Activated CD8-positive, alpha-beta memory T cell treated with anti-CD3 and anti-CD28 coated beads, Interleukin-2, amount 50 U/mL, for 4 hours (primary cell): ENCODE results near the gene INTS2.
"Not testable (repeated sequence)": the region's sequence is repeated elsewhere in the genome, so short reads cannot be mapped to it uniquely, and the experiment has no call there.

Experiments
- DNase-seq: peaks from one replicate; pipeline ENCODE4 v3.0.0-alpha.2; 2020

Gene INTS2

GRCh38 chr17:61895391-61895790 is 32.4 kb downstream of the INTS2 start:
- DNase-seq: no peak

DNA sequence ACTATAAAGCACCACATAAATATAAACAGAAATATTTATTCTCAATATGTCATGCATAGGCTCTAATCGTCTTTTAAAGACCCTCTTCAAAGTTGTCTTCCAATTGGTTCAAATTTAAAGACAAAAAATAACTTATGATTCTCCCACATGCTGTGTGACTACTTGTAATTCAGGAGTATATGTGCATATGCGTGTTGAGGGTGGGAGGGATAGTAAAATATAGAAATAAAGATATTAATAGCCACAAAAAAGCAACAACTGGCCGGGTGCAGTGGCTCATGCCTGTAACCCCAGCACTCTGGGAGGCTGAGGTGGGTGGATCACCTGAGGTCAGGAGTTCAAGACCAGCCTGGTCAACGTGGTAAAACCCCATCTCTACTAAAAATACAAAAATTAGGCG is 33.5 kb downstream of the INTS2 start:
- not testable (repeated sequence) for DNase-seq

DNA sequence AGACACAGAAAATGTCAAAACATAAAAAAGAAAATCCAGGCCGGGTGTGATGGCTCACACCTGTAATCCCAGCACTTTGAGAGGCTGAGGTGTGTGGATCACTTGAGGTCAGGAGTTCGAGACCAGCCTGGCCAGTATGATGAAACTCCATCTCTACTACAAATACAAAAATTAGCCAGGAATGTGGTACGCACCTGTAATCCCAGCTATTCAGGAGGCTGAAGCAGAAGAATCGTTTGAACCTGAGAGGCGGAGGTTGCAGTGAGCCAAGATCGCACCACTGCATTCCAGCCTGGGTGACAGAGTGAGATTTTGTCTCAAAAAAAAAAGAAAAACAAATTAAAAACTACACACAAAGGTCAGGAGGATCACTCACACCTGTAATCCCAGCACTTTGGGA is 40.0 kb downstream of the INTS2 start:
- not testable (repeated sequence) for DNase-seq

DNA sequence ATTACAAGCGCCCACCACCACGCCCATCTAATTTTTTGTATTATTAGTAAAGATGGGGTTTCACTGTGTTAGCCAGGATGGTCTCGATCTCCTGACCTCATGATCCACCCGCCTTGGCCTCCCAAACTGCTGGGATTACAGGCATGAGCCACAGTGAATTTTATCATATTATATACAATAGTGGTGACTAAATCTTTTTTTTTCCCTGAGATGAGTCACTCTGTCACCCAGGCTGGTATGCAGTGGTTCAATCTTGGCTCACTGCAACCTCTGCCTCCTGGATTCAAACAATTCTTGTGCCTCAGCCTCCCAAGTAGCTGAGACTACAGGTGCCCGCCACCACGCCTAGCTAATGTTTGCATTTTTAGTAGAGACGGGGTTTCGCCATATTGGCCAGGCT is 41.9 kb downstream of the INTS2 start:
- DNase-seq: not testable (repeated sequence)

DNA sequence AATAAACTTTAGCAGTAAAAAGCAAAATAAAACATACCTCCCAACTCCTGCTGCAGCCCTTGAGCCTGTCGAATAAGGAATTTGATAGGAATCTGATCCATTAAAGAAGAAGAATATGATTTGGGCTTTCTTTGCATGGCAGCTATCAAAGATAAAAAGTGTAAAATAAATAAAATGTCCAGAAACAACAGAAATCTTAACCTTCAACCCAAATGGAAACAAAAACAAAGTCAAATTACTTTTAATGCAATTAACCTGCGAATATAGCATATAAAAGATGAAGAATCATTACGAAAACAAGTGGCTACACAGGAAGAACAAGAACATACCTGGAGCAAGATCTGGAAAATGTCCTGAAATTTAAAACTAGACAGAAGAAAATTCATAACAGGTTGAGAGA is 42.9 kb downstream of the INTS2 start:
- no peak for DNase-seq

GRCh38 chr17:61880589-61881102 is 47.1 kb downstream of the INTS2 start:
- DNase-seq: no peak

DNA sequence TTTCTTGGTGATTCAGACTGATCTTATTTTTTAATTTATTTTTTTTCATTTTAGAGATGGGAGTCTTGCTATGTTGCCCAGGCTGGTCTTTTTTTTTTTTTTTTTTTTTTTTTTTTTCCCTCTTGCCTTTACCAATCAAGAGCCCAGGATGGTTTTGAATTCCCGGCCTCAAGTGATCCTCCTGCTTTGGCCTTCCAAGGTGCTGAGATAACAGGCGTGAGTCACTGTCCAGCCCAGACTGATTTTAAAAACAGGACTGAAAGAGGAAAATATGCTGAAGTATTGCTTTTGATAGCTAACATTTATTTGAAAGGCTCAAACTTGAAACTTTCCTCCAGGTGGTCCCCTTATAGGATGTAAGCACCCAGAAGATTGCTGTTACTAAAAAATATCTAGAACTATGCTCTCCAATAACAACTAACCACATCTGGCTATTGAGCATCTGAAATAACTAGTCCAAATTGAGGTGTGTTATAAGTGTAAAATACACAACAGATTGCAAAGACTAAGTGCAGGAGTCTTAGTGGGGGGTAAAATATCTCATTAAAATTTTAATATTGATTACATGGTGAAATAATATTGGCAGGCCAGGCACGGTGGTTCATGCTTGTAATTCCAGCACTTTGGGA is 48.7 kb downstream of the INTS2 start:
- DNase-seq: no peak

- DNase-seq: no peak
Observed at GRCh38 chr17:61878520-61878919, 49.3 kb downstream of the INTS2 start.

- no peak for DNase-seq
Observed at GRCh38 chr17:61877837-61878236, 49.9 kb downstream of the INTS2 start.

- DNase-seq: no peak
Observed at GRCh38 chr17:61875804-61876203, 52.0 kb downstream of the INTS2 start.

DNA sequence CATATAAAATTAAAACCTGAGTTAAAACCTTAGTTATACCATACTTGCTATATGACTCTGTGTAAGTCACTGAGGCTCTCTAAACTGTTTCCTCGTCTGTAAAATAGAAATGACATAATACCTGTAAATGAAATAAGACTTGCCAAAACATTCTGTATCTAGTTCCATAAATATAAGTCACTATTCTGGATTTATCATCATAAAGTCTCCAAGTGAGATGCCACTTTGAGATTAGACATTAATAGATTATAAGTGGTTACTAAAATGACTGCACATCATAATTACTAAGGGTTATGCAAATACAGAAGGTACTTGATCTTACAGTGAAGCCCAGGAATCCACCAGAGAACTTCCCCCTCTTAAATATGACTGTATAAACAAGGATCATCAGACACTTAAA is 52.5 kb downstream of the INTS2 start:
- DNase-seq: no peak

- DNase-seq: no peak
Observed at GRCh38 chr17:61874075-61874474, 53.7 kb downstream of the INTS2 start.

- no peak for DNase-seq
Observed at GRCh38 chr17:61872099-61872498, 55.7 kb downstream of the INTS2 start.

DNA sequence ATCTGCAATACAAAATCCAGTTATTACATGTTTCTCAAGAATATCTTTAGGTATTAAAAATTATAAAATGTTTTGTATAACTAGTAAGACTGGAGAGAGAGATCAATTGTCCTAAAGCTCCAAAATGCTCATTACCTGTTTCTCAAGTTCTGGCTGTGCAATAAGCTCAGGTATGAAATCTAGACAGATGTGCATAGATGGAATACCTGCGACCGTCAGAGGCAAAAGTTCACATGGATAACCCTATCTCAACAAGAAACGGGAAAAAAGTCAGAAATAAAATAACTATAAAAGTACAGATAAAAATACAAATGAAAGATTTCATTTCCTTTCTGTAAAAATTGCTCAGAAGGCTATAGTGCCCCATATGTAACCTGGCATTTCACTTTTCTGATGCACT is 58.6 kb downstream of the INTS2 start:
- DNase-seq: no peak

DNA sequence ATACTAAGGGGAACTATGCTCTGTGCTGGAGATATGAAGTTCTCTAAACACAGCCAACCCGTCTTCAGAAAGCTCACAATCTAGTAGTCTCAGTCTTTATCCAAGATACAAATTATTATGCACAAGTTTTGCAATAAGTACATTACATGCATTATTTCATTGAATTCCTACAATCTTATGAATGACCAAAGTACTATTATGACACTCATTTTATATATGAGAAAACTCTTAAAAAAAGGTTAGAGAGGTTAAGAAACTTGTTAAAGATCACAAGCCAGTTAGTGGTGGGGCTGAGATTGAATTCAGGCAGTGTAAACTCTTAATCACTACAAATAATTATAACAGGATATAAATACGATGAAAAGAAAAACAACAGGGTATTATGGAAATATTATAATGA is 59.7 kb downstream of the INTS2 start:
- no peak for DNase-seq

DNA sequence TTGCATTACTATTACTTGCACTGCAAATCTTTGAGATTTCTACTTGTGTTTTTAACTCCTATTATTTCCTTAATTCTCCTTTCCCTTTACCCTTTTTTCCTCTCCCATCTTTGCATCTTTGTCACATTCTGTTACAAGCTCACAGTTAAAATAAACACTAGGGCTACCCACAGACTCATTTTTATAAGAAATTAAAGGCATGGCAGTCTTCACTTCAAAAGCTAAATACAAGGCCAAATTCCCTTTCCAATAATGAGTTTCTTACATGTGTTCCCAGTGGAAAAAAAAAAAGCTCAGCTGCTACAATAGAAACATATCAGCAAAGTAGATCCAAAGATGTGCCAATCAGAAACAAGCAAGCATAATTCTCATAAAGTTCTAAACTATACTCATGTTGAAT is 60.7 kb downstream of the INTS2 start:
- DNase-seq: no peak

GRCh38 chr17:61863801-61864126 is 64.0 kb downstream of the INTS2 start:
- DNase-seq: no peak

DNA sequence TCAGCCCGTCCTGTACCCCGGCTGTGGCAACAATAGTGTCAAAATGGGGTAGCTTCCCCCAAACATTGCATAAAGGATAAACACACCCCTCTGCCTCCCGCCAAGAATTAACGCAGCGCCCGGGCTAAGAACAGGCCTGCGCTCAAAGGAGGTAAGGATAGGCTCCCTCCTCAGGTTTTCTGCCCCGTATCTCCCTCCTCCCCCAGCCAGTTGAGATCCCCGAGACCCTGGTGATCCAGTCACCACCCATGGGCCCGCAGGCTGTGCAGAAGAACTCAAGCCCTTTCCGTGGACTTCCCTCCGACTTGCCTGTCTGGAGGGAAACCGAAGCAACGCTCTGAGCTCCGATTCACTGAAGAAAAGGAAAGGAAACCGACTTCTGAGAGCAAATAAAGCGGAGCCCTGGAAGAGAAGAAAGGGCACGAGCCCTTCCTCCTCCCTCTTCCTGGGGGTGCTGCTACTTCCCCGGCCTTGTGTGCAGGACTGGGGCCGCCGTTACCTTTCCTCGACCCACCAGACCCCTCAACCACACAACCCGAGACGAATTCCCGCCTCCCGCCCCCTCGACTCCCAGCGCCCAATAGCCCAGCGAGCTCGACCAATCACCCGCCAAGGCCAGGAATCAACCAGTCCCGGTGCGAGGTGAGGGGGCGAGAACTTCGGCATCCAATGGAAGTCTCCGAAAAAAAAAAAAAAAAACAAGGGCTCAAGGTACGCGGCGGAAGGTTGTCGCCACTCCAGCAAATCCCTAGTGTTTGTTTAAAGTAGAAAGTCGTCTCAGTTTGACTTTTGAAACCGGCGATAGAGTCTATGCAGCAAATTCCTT is 64.6 kb downstream of the INTS2 start, which contains the start of gene BRIP1:
Gene BRIP1 (minus strand): TSS at position 554 of the 826 bp plus-strand sequence. CDS start 1,989 bp downstream, outside the sequence.
- peak; percentile 82 for DNase-seq

- DNase-seq: no peak
Observed at GRCh38 chr17:61862105-61862574, 65.6 kb downstream of the INTS2 start.

- not testable (repeated sequence) for DNase-seq
Observed at GRCh38 chr17:61860397-61860796, 67.4 kb downstream of the INTS2 start.

DNA sequence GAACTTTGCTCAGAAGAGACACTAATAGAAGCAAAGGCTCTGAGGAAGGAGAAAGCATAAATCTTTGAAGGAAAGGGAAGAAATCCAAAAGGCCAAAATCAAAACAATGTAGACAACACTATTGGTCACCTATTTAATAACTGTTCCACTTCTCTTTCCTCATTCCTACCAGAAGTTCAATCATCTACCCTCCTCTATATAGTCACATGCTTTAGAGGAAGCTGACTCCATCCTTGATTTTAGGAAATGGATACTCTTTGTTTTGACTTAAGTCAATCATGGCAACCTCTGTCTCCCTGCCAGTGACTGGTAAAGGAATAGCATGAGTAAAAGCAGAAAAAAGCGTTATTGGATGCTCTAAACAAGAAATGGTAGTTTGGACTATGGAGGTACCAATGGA is 71.7 kb downstream of the INTS2 start:
- DNase-seq: no peak

DNA sequence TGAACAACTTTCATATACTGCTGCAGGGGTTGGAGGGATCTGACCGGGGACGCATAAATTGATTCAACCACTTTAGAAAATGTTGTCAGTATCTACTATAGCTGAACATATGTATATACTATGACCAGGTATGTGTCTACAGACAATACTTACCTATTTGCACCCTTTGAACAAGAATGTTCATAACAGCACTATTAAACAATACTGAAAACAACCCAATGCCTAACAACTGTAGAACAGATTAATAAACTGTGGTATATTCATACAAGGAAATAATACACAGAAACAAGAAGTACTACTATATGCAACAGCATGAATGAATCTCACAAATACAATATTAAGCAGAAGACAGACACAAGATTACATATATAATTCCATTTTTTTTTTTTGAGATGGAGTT is 74.9 kb downstream of the INTS2 start:
- no peak for DNase-seq

- DNase-seq: no peak
Observed at GRCh38 chr17:61849674-61850073, 78.1 kb downstream of the INTS2 start.

GRCh38 chr17:61848896-61849295 is 78.9 kb downstream of the INTS2 start:
- DNase-seq: no peak
